HCT116 (cell line): ENCODE results near the gene ZFAND5. TPM values are rescaled to one million over a fixed set of nuclear protein-coding genes. Genes with fewer than 3 reads are reported as not detected.

Source experiments
- ATAC-seq: fragments of 200-7000 bp; cut with Tn5 transposase; 2 replicates; pipeline ENCODE4 v1.9.1; 2020; ENCODE audit warnings: mild to moderate bottlenecking, moderate library complexity
- BruUV-seq: library from RNA; stranded (reverse); fragments of 400-500 nt; replicated peaks from 2 replicates; lab custom pipeline; 2021; lab: Mats Ljungman, UMichigan
- CTCF ChIA-PET: fragments of 300-600 bp; sonication (Branson Sonifier 250); formaldehyde crosslinking; loops from one replicate; lab custom pipeline; 2021; ENCODE audit warnings: antibody characterized with exemption; lab: Charles Lee
- POLR2A ChIA-PET: fragments of 300-600, 350-600 bp; sonication (Branson Sonifier 250); formaldehyde crosslinking; loops from one replicate; lab custom pipeline; 2021; ENCODE audit warnings: antibody characterized with exemption; lab: Charles Lee
- RAD21 ChIA-PET, 2 experiments: fragments of 300-600 bp; sonication (Branson Sonifier 250); formaldehyde crosslinking; loops; one replicate each; lab custom pipeline; 2023; ENCODE audit warnings: low total read pairs in 2 of 2; ENCODE audit not compliant: uncharacterized antibody in 2 of 2, unreplicated experiment in 2 of 2, low non-redundant PET in 1 of 2; lab: Charles Lee
- DNase-seq: peaks from one replicate; pipeline ENCODE4 v3.0.0-alpha.2; 2010; ENCODE audit warnings: low read depth, low spot score
- H2AFZ ChIP-seq: fragments of 200-600 bp; shearing (Covaris generic), sonication (generic); 2 replicates; pipeline ENCODE4 v1.6.1; 2017; ENCODE audit warnings: low read depth, mixed run types, mixed read lengths, antibody characterized with exemption, low read length; ENCODE audit not compliant: poor library complexity, severe bottlenecking
- H3K27ac ChIP-seq: 2 replicates; pipeline ENCODE4 v1.5.1; 2012; ENCODE audit warnings: low read depth, low read length
- H3K27me3 ChIP-seq: fragments of 200-600 bp; sonication (generic); 2 replicates; pipeline ENCODE4 v1.6.1; 2016; ENCODE audit warnings: mixed run types, low read length, mixed read lengths; ENCODE audit not compliant: insufficient read depth
- H3K36me3 ChIP-seq, 2 experiments: fragments of 200-500 bp in 1 of 2; fragments of 200-600 bp in 1 of 2; sonication (Bioruptor generic) in 1 of 2; sonication (generic) in 1 of 2; 2 replicates each; pipeline versions ENCODE4 v1.5.1 to v1.6.1; 2014 to 2016; ENCODE audit warnings: low read length in 2 of 2, inconsistent platforms in 1 of 2, mixed read lengths in 1 of 2, mixed run types in 1 of 2; ENCODE audit not compliant: insufficient read depth in 2 of 2, control insufficient read depth in 1 of 2
- H3K4me1 ChIP-seq, 2 experiments: fragments of 200-600 bp in 1 of 2; sonication (generic) in 1 of 2; 2 replicates each; pipeline versions ENCODE4 v1.5.1 to v1.6.1; 2012 to 2017; ENCODE audit warnings: low read length in 2 of 2, inconsistent platforms in 1 of 2, mild to moderate bottlenecking in 1 of 2, mixed read lengths in 1 of 2, mixed run types in 1 of 2, moderate library complexity in 1 of 2; ENCODE audit not compliant: insufficient read depth in 2 of 2, control insufficient read depth in 1 of 2
- H3K4me2 ChIP-seq: fragments of 200-600 bp; sonication (generic); 2 replicates; pipeline ENCODE4 v1.6.1; 2017; ENCODE audit warnings: mixed run types, low read length, mixed read lengths
- H3K4me3 ChIP-seq, 2 experiments: fragments of 200-600 bp in 1 of 2; sonication (generic) in 1 of 2; replicated peaks in 1 of 2; 2 replicates each; pipeline ENCODE4 v1.5.1; 2011 to 2016; ENCODE audit warnings: low read length in 2 of 2, control low read depth in 1 of 2, low read depth in 1 of 2, mild to moderate bottlenecking in 1 of 2, mixed read lengths in 1 of 2, mixed run types in 1 of 2
- H3K79me2 ChIP-seq: fragments of 200-600 bp; sonication (generic); 2 replicates; pipeline ENCODE4 v1.6.1; 2017; ENCODE audit warnings: mild to moderate bottlenecking, mixed run types, low read length, moderate library complexity, mixed read lengths; ENCODE audit not compliant: insufficient read depth
- H3K9ac ChIP-seq: fragments of 200-600 bp; sonication (generic); 2 replicates; pipeline ENCODE4 v1.6.1; 2016; ENCODE audit warnings: low read length, mixed read lengths
- H3K9me2 ChIP-seq: fragments of 200-600 bp; sonication (generic), shearing (Covaris generic); 2 replicates; pipeline ENCODE4 v1.6.1; 2017; ENCODE audit warnings: mixed run types, mild to moderate bottlenecking, moderate library complexity; ENCODE audit not compliant: insufficient read depth
- H3K9me3 ChIP-seq, 2 experiments: fragments of 200-500 bp in 1 of 2; fragments of 200-600 bp in 1 of 2; sonication (Bioruptor generic) in 1 of 2; sonication (generic) in 1 of 2; 2 replicates each; pipeline ENCODE4 v1.6.1; 2014 to 2017; ENCODE audit warnings: low read length in 2 of 2, mixed read lengths in 2 of 2, inconsistent platforms in 1 of 2, low read depth in 1 of 2, mild to moderate bottlenecking in 1 of 2, mixed run types in 1 of 2, moderate library complexity in 1 of 2; ENCODE audit not compliant: control insufficient read depth in 1 of 2, insufficient read depth in 1 of 2
- H4K20me1 ChIP-seq: fragments of 200-600 bp; sonication (generic), shearing (Covaris generic); 2 replicates; pipeline ENCODE4 v1.6.1; 2017; ENCODE audit warnings: mixed run types, mild to moderate bottlenecking, moderate library complexity; ENCODE audit not compliant: insufficient read depth
- ATF3 ChIP-seq: IDR thresholded peaks from 2 replicates; pipeline ENCODE4 v1.6.1; 2012
- CBX3 ChIP-seq: IDR thresholded peaks from 2 replicates; pipeline ENCODE4 v1.6.1; 2012; ENCODE audit warnings: low read depth
- CEBPB ChIP-seq: IDR thresholded peaks from 2 replicates; pipeline ENCODE4 v1.6.1; 2012; ENCODE audit warnings: low read depth
- CTCF ChIP-seq, 3 experiments: fragments of 200-600 bp in 1 of 3; sonication (generic) in 1 of 3; IDR thresholded peaks in 2 of 3; conservative IDR thresholded peaks in 1 of 3; 2 replicates each; pipeline ENCODE4 v1.5.1; 2012 to 2017; ENCODE audit warnings: low read depth in 2 of 3, low read length in 2 of 3, antibody characterized with exemption in 1 of 3, borderline replicate concordance in 1 of 3, control low read depth in 1 of 3, mild to moderate bottlenecking in 1 of 3, mixed read lengths in 1 of 3, mixed run types in 1 of 3, moderate library complexity in 1 of 3; ENCODE audit not compliant: insufficient read depth in 1 of 3
- EGR1 ChIP-seq: IDR thresholded peaks from 2 replicates; pipeline ENCODE4 v1.6.1; 2012; ENCODE audit warnings: low read depth
- ELF1 ChIP-seq: IDR thresholded peaks from 2 replicates; pipeline ENCODE4 v1.6.1; 2012; ENCODE audit warnings: low read depth, borderline replicate concordance
- EZH2phosphoT487 ChIP-seq: fragments of 200-600 bp; IDR thresholded peaks from 2 replicates; pipeline ENCODE4 v1.6.1; 2018; ENCODE audit warnings: antibody characterized with exemption, borderline replicate concordance
- MAX ChIP-seq: IDR thresholded peaks from 2 replicates; pipeline ENCODE4 v1.6.1; 2012
- POLR2A ChIP-seq: IDR thresholded peaks from 2 replicates; pipeline ENCODE4 v1.7.0; 2011; ENCODE audit warnings: borderline replicate concordance; ENCODE audit not compliant: insufficient read depth, insufficient read length; ENCODE audit errors: extremely low read depth
- POLR2AphosphoS5 ChIP-seq: IDR thresholded peaks from 2 replicates; pipeline ENCODE4 v1.6.1; 2011; ENCODE audit warnings: mild to moderate bottlenecking, low read depth, low read length, moderate library complexity
- RAD21 ChIP-seq: IDR thresholded peaks from 2 replicates; pipeline ENCODE4 v1.6.1; 2012; ENCODE audit warnings: low read depth, mild to moderate bottlenecking
- SRF ChIP-seq: IDR thresholded peaks from 2 replicates; pipeline ENCODE4 v1.6.1; 2012; ENCODE audit warnings: low read depth
- YY1 ChIP-seq: IDR thresholded peaks from 2 replicates; pipeline ENCODE4 v1.6.1; 2011; ENCODE audit warnings: low read length, low read depth, moderate library complexity, mild to moderate bottlenecking; ENCODE audit not compliant: insufficient replicate concordance; ENCODE audit errors: extremely low read depth
- ZBTB33 ChIP-seq: IDR thresholded peaks from 2 replicates; pipeline ENCODE4 v1.6.1; 2011; ENCODE audit warnings: mild to moderate bottlenecking, low read length, moderate library complexity; ENCODE audit not compliant: insufficient replicate concordance; ENCODE audit errors: extremely low read depth
- ZFX ChIP-seq: fragments of 450-650 bp; IDR thresholded peaks from 2 replicates; pipeline ENCODE4 v1.6.1; 2017
- ZNF274 ChIP-seq: fragments of 200-500 bp; sonication (Bioruptor generic); IDR thresholded peaks from 2 replicates; pipeline ENCODE4 v1.6.1; 2014; ENCODE audit warnings: mild to moderate bottlenecking, low read depth, low read length, inconsistent platforms
- intact Hi-C: fragments of 100-400 bp; cut with micrococcal nuclease; formaldehyde crosslinking; loops from 2 replicates; pipeline ENCODE4 v1.10.0; 2022
- total RNA-seq: library from RNA; stranded (reverse); gene quantifications from one replicate; pipeline ENCODE4 v1.2.1, GENCODE V29; 2021; ENCODE audit not compliant: unreplicated experiment

The ZFAND5 gene
- total RNA-seq, 1 experiment from 2014 or later, result 128 TPM

GRCh38 chr9:72361217-72361616 lies 3.8 kb downstream of the ZFAND5 start:
- Histone ChIP-seq H3K4me2 (no peak overlapping the region), H3K4me3 (no peak overlapping the region), H4K20me1 (peaks cover 60% of the 10 kb centered on the region; the same call in 1 of the 2 replicates), H3K27ac (no peak overlapping the region), H3K4me1 (peaks cover 25 to 29% of the 10 kb centered on the region in 2 experiments), H3K9ac (no peak overlapping the region), H2AFZ (no peak overlapping the region), H3K36me3 (peaks cover 43 to 55% of the 10 kb centered on the region in 2 experiments), H3K27me3 (no peaks in the 10 kb centered on the region), H3K9me3 (no peaks in the 10 kb centered on the region), H3K9me2 (no peaks in the 10 kb centered on the region), H3K79me2 (peaks cover 87% of the 10 kb centered on the region)
- intact Hi-C loops, result no loop called here
- ChIA-PET RAD21 (no interaction called here), POLR2A (interaction anchor here (7.1 kb wide), 1 partner anchor 218 kb away, joined by 69 read pairs; no protein-coding TSS in a partner anchor), CTCF (interaction anchor here (1.5 kb wide), 1 partner anchor 231 kb away, joined by 3 read pairs; no protein-coding TSS in a partner anchor)
- no peak for ATAC-seq
- TF ChIP-seq ZFX, result no peak
- no peak for TF ChIP-seq ELF1
- TF ChIP-seq CEBPB, result no peak
- DNase-seq, result no peak
- no TSS peak for BruUV-seq

- no peak overlapping the region for H3K27ac ChIP-seq
- CTCF ChIA-PET, result no interaction called here
- peaks cover 20 to 21% of the 10 kb centered on the region in 2 experiments for H3K4me1 ChIP-seq
Observed at GRCh38 chr9:72360324-72360723, 4.7 kb downstream of the ZFAND5 start.

More at GRCh38 chr9:72360324-72360723, 4.7 kb downstream of the ZFAND5 start:
- Histone ChIP-seq H2AFZ (no peak overlapping the region), H4K20me1 (peaks cover 60% of the 10 kb centered on the region; the same call in 1 of the 2 replicates), H3K4me3 (no peak overlapping the region), H3K36me3 (peaks cover 50 to 64% of the 10 kb centered on the region in 2 experiments), H3K27me3 (no peaks in the 10 kb centered on the region), H3K9me2 (no peaks in the 10 kb centered on the region), H3K9ac (no peak overlapping the region), H3K4me2 (no peak overlapping the region), H3K9me3 (no peaks in the 10 kb centered on the region), H3K79me2 (peaks cover 91% of the 10 kb centered on the region)
- DNase-seq (no peak), ATAC-seq (no peak)
- TF ChIP-seq MAX, result no peak
- no peak for TF ChIP-seq RAD21
- TF ChIP-seq EZH2phosphoT487, result no peak
- TF ChIP-seq ZNF274, result no peak
- TF ChIP-seq POLR2A, result no peak
- no peak for TF ChIP-seq ZBTB33
- no peak for TF ChIP-seq ZFX
- no peak for TF ChIP-seq ELF1
- no peak for TF ChIP-seq POLR2AphosphoS5
- no peak for TF ChIP-seq SRF
- no peak for TF ChIP-seq CBX3
- TF ChIP-seq CTCF (IDR thresholded peaks at IDR 0.05 in 2 of 3, conservative IDR thresholded peaks at IDR 0.05 in 1 of 3; ENCODE audit: borderline replicate concordance in 1 of 3, insufficient read depth in 1 of 3, low read depth in 2 of 3, low read length in 2 of 3), result no peak
- TF ChIP-seq EGR1, result no peak
- no peak for TF ChIP-seq ATF3
- TF ChIP-seq YY1, result no peak
- BruUV-seq, result no TSS peak
- ChIA-PET POLR2A (interaction anchor here (7.1 kb wide), 1 partner anchor 219 kb away, joined by 69 read pairs; no protein-coding TSS in a partner anchor), RAD21 (no interaction called here)
- intact Hi-C loops, result no loop called here
